OCI-LY1 (cell line): Measurements from ENCODE around the gene TEX53.

ENCODE experiments used
- CTCF ChIP-seq: fragments of 200-600 bp; sonication (generic), shearing (Covaris generic); IDR thresholded peaks from 2 replicates; pipeline ENCODE4 v1.5.1; 2017; ENCODE audit warnings: mild to moderate bottlenecking, antibody characterized with exemption, low read length, moderate library complexity, mixed read lengths
- EZH2 ChIP-seq: fragments of 200-600 bp; sonication (generic), shearing (Covaris generic); IDR thresholded peaks from 2 replicates; pipeline ENCODE4 v1.8.0; 2017; ENCODE audit warnings: borderline replicate concordance, mixed run types, mild to moderate bottlenecking, antibody characterized with exemption, low read length, moderate library complexity, mixed read lengths

GRCh38 chr9:114687034-114687433, 29.4 kb upstream of the TEX53 start:
- TF ChIP-seq CTCF (no peak), EZH2 (no peak)
